ENCODE measurements around the gene PNLIPRP2. TPM values are rescaled to one million over a fixed set of nuclear protein-coding genes. Genes with fewer than 3 reads are reported as not detected.

The PNLIPRP2 gene
- total RNA-seq, 2 experiments from 2014 or later: not detected

DNA sequence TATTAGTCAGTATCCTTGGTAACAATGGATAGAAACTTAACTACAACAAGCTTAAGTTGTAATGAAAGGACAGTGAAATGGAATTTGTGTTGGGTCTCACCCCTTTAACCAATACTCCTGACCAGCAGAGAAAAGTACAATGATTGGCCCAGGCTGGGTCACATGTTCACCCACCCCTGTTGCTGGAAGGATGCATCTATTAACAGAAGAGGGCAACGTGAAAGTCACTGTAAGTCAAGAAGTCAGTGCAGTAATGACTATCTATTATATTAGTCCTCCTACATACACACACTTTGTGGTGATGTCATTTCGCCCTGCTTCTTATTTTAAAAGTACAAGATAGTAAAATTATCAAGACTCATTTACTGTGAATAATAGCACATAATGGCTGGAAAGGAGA lies 16.2 kb downstream of the PNLIPRP2 start:
- no peak overlapping the region for H3K4me3 Mint-ChIP-seq

DNA sequence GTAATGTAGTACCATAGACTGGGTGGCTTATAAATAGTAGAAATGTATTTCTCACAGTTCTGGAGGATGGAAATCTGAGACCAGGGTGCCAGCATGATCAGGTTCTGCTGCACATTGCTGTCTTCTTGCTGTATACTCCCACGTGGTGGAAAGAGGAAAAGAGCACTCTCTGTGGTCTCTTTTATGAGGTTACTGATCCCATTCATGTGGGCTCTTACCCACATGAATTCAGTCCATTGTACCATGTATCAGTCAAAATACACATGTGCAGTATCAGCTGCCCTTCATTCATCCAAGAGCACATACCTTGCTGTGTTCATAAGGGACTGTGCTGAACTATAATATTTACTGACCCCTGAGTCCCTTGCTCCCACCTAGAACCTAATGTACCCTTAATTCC lies 17.1 kb downstream of the PNLIPRP2 start:
- Mint-ChIP-seq H3K4me3 (no peak overlapping the region), H3K4me1 (ENCODE audit: low read depth) (no peaks in the 10 kb centered on the region), H3K27me3 (ENCODE audit: low read depth) (peaks cover 13% of the 10 kb centered on the region), H3K36me3 (ENCODE audit: low read depth) (no peaks in the 10 kb centered on the region), H3K27ac (no peak overlapping the region), H3K9me3 (ENCODE audit: insufficient read depth) (no peaks in the 10 kb centered on the region)
- DNase-seq (no peak), ATAC-seq (peak; percentile 36)
- ChIA-PET POLR2A (no interaction called here), CTCF (no interaction called here)

More for the DNA sequence above, 16.2 kb downstream of the PNLIPRP2 start:
- ChIA-PET CTCF (interaction anchor here (0.5 kb wide), 1 partner anchor 45 kb away, joined by 3 read pairs; no protein-coding TSS in a partner anchor), POLR2A (no interaction called here)
- H3K27ac Mint-ChIP-seq: no peak overlapping the region
- DNase-seq (no peak), ATAC-seq (no peak)
- no peaks in the 10 kb centered on the region for H3K36me3 Mint-ChIP-seq (ENCODE audit: low read depth)
- H3K9me3 Mint-ChIP-seq (ENCODE audit: insufficient read depth): no peaks in the 10 kb centered on the region
- no peaks in the 10 kb centered on the region for H3K4me1 Mint-ChIP-seq (ENCODE audit: low read depth)
- peaks cover 11% of the 10 kb centered on the region for H3K27me3 Mint-ChIP-seq (ENCODE audit: low read depth)

DNA sequence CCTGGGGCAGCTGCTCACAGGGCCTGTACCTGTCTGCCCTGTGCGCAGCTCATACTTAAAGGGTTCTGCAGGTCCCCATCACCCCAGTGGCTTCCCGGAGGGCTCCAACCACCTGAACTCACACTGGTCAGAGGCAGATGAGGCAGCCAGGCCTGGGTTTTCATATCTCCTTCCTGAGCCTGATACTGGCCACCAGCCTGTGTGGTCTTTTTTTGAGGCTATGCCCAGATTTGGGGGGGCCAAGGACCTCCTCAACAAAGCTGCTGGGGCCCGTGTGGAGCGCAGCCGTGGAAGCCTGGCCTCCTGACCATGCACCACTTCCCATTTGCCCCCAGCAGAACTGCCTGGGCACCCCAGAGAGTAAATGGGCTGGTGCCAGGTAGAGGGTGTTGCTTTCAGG lies 25.7 kb downstream of the PNLIPRP2 start:
- Mint-ChIP-seq H3K27me3 (ENCODE audit: low read depth) (peaks cover 2% of the 10 kb centered on the region), H3K9me3 (ENCODE audit: insufficient read depth) (no peaks in the 10 kb centered on the region), H3K4me3 (no peak overlapping the region), H3K36me3 (ENCODE audit: low read depth) (no peaks in the 10 kb centered on the region), H3K27ac (no peak overlapping the region), H3K4me1 (ENCODE audit: low read depth) (no peaks in the 10 kb centered on the region)
- ATAC-seq: no peak
- ChIA-PET POLR2A (no interaction called here), CTCF (no interaction called here)
- no peak for DNase-seq

DNA sequence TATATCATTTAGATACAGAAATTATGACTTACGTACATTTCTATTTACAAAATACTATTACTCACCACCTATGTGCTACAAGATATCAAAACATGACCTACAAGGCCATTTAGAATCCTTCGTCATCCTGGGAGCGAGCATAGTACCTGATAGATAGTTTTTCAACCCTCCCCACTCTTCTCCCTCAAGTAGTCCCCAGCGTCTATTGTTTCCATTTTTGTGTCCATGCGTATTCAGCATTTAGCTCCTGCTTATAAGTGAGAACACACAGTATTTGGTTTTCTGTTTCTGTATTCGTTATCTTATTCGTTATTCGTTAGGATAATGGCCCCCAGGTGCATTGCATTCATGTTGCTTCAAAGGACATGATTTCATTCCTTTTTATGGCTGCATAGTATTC lies 28.1 kb downstream of the PNLIPRP2 start:
- POLR2A ChIA-PET: no interaction called here
- Mint-ChIP-seq H3K36me3 (ENCODE audit: low read depth) (no peaks in the 10 kb centered on the region), H3K27me3 (ENCODE audit: low read depth) (no peaks in the 10 kb centered on the region), H3K27ac (no peak overlapping the region), H3K4me1 (ENCODE audit: low read depth) (no peaks in the 10 kb centered on the region), H3K9me3 (ENCODE audit: insufficient read depth) (no peaks in the 10 kb centered on the region), H3K4me3 (no peak overlapping the region)
- ATAC-seq (no peak), DNase-seq (no peak)
- CTCF ChIA-PET: no interaction called here

DNA sequence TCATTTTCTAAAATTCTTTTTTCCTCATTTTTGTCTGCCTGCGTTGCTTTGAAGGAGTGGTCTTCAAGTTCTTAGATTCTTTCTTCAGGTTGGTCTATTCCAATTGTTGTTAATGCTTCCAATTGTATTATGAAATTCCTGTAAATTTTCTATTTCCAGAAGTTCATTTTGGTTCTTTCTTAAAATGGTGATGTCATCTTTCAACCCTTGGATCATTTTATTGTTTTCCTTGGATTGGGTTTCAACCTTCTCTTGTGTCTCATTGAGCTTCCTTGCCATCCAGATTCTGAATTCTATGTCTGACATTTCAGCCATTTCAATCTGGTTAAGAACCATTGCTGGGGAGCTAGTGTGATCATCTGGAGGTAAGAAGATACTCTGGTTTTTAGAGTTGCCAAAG lies 33.1 kb downstream of the PNLIPRP2 start:
- ChIA-PET POLR2A (no interaction called here), CTCF (no interaction called here)
- H3K36me3 Mint-ChIP-seq (ENCODE audit: low read depth): no peaks in the 10 kb centered on the region
- ATAC-seq (no peak), DNase-seq (no peak)
- H3K27ac Mint-ChIP-seq: no peak overlapping the region
- no peaks in the 10 kb centered on the region for H3K4me1 Mint-ChIP-seq (ENCODE audit: low read depth)
- H3K27me3 Mint-ChIP-seq (ENCODE audit: low read depth): no peaks in the 10 kb centered on the region
- H3K4me3 Mint-ChIP-seq: no peak overlapping the region
- no peaks in the 10 kb centered on the region for H3K9me3 Mint-ChIP-seq (ENCODE audit: insufficient read depth)

DNA sequence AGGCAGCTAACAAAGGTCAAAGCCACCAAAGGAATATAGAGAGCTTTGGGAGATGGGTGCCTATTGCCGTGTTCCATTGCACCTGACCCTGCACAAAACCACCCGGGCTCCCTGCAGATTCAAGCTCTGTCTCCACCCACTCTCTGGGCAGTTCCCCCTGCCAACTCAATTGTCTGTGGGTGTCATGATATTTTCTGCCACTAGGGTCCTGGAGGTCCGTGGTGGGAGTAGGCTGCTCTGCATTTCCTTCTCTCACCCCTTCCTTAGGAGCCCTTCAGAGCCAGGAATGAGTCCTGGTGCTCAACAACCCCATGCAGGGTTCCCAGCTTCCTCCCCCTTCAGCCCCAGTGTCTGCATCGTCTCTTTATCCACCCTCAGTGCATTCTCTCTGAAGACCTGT lies 34.1 kb downstream of the PNLIPRP2 start:
- Mint-ChIP-seq H3K9me3 (ENCODE audit: insufficient read depth) (no peaks in the 10 kb centered on the region), H3K27me3 (ENCODE audit: low read depth) (no peaks in the 10 kb centered on the region), H3K4me3 (no peak overlapping the region), H3K36me3 (ENCODE audit: low read depth) (no peaks in the 10 kb centered on the region), H3K4me1 (ENCODE audit: low read depth) (no peaks in the 10 kb centered on the region), H3K27ac (no peak overlapping the region)
- no peak for DNase-seq
- ChIA-PET CTCF (no interaction called here), POLR2A (no interaction called here)
- ATAC-seq: no peak

DNA sequence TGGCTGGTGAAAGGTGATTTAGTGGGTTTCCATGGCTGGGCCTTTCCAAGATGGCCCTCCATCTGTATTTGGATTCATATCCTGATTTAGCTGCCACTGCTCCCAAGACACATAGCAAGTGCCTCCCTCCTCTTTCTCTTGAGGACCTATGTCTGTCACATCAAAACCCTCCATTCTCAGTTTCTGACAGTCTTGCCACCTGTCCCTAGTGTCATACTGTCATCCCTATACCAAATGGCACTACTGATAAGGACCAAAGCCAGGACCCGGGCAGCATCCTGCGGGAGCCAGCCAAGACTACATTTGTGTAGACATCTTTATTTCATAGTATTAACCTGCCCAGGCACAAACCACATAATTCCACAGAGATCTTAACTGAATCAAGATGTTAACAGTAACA lies 34.8 kb downstream of the PNLIPRP2 start:
- ChIA-PET CTCF (no interaction called here), POLR2A (no interaction called here)
- Mint-ChIP-seq H3K9me3 (ENCODE audit: insufficient read depth) (no peaks in the 10 kb centered on the region), H3K4me3 (no peak overlapping the region), H3K36me3 (ENCODE audit: low read depth) (no peaks in the 10 kb centered on the region), H3K4me1 (ENCODE audit: low read depth) (no peaks in the 10 kb centered on the region), H3K27ac (no peak overlapping the region), H3K27me3 (ENCODE audit: low read depth) (no peaks in the 10 kb centered on the region)
- no peak for ATAC-seq
- no peak for DNase-seq

DNA sequence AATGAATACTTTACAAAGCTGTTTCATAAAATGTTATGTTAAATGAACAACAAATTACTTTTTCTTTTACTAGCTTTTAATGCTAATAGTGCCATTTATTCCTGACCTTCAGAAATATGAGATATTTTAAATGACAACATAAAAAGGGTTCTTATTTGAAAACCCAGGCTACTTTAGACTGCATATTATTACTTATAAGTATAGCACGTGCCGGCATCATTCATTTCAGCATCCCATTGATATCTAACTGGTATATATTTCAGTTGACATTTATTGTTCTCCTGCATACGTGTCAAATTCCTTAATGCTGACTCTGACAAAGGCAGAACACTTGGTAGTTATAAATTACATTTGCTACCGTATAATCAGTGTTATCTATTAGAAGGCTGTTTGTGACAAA lies 35.3 kb downstream of the PNLIPRP2 start:
- no peaks in the 10 kb centered on the region for H3K4me1 Mint-ChIP-seq (ENCODE audit: low read depth)
- no peaks in the 10 kb centered on the region for H3K9me3 Mint-ChIP-seq (ENCODE audit: insufficient read depth)
- H3K27me3 Mint-ChIP-seq (ENCODE audit: low read depth): no peaks in the 10 kb centered on the region
- H3K36me3 Mint-ChIP-seq (ENCODE audit: low read depth): no peaks in the 10 kb centered on the region
- POLR2A ChIA-PET: no interaction called here
- H3K27ac Mint-ChIP-seq: no peak overlapping the region
- no peak for DNase-seq
- CTCF ChIA-PET: interaction anchor here (1.4 kb wide), 1 partner anchor 8 kb away, joined by 3 read pairs; no protein-coding TSS in a partner anchor
- no peak overlapping the region for H3K4me3 Mint-ChIP-seq
- ATAC-seq: no peak

DNA sequence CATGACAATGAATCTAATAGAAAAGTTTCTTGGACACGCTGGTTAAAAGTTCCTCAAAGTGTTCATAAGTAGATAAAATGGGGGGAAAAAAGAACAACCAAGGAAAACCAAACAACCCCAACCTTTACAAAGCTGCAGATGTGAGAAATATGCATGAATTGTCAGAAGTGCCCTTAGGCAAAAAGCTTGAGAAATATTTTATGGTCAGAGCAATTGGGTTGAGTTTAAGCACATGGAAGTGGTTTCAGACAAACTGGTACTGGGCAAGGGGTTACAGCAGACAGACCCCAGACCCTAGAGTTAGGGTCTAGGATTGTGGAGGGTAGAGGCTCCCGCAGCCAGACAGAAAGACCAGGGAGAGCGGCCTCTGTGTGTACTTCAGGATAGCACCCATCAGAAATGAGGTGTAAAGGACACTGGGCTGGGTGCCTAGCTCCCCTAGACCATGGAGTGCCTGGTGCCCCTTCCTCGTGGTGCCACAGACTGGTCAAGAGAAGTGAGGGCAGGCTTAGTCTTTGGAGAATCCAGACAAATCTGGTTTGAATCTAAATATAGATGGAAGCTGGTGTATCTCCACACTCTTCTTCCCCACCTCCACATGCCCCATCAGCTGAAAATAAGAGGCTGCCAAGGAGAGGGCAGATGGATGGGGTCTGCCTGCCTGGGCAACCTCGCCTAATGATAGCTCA lies 37.3 kb downstream of the PNLIPRP2 start:
- no peaks in the 10 kb centered on the region for H3K27me3 Mint-ChIP-seq (ENCODE audit: low read depth)
- no peak for DNase-seq

DNA sequence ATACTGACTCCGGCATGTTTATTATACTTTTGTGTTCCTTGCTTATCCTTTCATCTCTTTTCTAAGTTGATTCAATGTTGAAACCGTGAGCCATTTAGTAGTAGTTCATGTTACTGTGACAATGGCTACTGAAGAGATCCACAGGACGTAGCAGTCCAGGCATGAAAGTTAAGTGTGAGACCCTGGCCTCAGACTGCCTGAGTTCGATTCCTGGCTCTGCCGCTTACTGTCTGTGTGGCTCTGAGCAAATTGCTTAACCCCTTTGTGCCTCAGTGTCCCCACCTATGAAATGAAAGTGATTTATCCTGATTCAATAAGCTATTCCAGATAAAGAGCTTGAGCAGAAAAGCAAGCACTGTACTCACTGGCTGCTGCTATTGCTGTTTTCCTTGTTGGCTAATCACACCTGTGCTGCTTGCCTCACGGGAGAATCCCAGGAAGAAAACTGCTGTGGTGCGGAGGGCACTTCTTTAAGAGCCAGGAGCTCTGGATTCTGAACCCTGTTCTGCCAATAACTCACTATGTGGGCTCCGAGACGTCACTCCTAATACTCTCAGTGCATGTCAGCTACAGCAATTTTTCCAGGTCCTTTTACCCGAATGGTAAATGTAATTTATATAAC lies 38.4 kb downstream of the PNLIPRP2 start:
- H3K36me3 Mint-ChIP-seq (ENCODE audit: low read depth): no peaks in the 10 kb centered on the region
- POLR2A ChIA-PET: no interaction called here
- CTCF ChIA-PET: no interaction called here
- H3K4me1 Mint-ChIP-seq (ENCODE audit: low read depth): no peaks in the 10 kb centered on the region
- DNase-seq (no peak), ATAC-seq (no peak)
- H3K27me3 Mint-ChIP-seq (ENCODE audit: low read depth): no peaks in the 10 kb centered on the region
- no peak overlapping the region for H3K27ac Mint-ChIP-seq
- no peak overlapping the region for H3K4me3 Mint-ChIP-seq
- no peaks in the 10 kb centered on the region for H3K9me3 Mint-ChIP-seq (ENCODE audit: insufficient read depth)

More for the DNA sequence above, 37.3 kb downstream of the PNLIPRP2 start:
- no peaks in the 10 kb centered on the region for H3K4me1 Mint-ChIP-seq (ENCODE audit: low read depth)
- no peaks in the 10 kb centered on the region for H3K36me3 Mint-ChIP-seq (ENCODE audit: low read depth)
- no peaks in the 10 kb centered on the region for H3K9me3 Mint-ChIP-seq (ENCODE audit: insufficient read depth)
- POLR2A ChIA-PET: no interaction called here
- H3K27ac Mint-ChIP-seq: no peak overlapping the region
- no peak overlapping the region for H3K4me3 Mint-ChIP-seq
- CTCF ChIA-PET: no interaction called here
- ATAC-seq: no peak

DNA sequence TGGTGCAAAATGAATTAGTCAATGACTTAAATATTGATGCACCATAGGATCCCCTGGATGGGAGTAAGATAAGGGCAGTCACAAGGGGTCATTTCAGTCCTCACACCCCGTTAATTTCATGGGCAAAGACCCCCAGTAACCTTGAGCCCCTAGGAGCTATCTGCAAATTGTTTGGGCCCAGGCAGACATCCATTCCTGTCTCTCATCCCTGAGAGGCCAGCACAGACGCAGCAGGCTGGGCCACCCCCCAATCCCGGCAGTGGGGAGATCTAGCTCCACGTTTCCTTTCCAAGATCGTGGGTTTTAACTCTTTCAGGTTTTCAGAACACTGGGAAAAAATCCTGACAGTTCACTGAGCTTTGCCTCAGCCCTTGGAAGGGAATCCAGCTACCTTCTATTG lies 40.1 kb downstream of the PNLIPRP2 start:
- ChIA-PET CTCF (no interaction called here), POLR2A (no interaction called here)
- Mint-ChIP-seq H3K4me3 (no peak overlapping the region), H3K36me3 (ENCODE audit: low read depth) (no peaks in the 10 kb centered on the region), H3K4me1 (ENCODE audit: low read depth) (no peaks in the 10 kb centered on the region), H3K9me3 (ENCODE audit: insufficient read depth) (no peaks in the 10 kb centered on the region), H3K27ac (no peak overlapping the region), H3K27me3 (ENCODE audit: low read depth) (no peaks in the 10 kb centered on the region)
- ATAC-seq: no peak
- DNase-seq: no peak

DNA sequence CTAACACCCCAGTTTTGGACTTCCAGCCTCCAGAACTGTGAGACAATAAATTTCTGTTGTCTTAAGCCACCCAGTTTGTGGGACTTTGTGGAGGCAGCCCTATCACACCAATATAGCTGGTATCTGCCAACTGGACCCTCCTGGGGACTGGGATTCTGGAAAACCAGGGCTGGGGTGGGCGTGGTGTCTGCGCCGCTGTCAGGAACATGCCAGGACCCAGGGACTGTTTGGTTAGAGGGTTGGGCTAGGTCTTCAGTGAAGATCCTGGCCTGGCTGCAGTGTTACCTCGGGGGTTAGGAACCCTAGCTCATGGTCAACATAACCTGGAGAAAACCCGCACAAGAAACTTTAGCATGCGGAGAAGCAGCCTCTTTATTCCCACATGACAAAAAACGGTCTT lies 42.6 kb downstream of the PNLIPRP2 start:
- no peak for ATAC-seq
- DNase-seq: no peak
- POLR2A ChIA-PET: no interaction called here
- Mint-ChIP-seq H3K27ac (no peak overlapping the region), H3K4me1 (ENCODE audit: low read depth) (no peaks in the 10 kb centered on the region), H3K9me3 (ENCODE audit: insufficient read depth) (no peaks in the 10 kb centered on the region), H3K4me3 (no peak overlapping the region), H3K36me3 (ENCODE audit: low read depth) (no peaks in the 10 kb centered on the region), H3K27me3 (ENCODE audit: low read depth) (no peaks in the 10 kb centered on the region)
- CTCF ChIA-PET: interaction anchor here (1.2 kb wide), 1 partner anchor 19 kb away, joined by 3 read pairs; no protein-coding TSS in a partner anchor

DNA sequence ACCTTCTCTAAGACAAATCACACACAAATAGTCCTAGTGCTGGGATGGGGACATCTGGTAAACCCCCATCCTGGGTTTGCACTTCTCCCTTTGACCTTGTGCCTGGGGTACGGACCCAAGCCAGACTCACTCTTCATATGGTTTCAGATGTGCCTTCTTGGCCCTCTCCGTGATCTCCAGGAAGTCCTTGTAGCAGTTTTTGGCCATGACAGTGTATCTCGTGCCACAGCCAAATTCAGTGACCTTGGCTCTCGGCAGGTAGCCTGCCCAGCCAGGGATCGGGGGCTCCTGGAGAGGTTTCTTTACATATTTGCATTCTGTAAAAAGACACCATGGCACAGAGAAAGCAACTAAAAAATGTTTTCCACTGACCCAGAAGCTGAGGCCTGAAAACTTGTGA lies 43.9 kb downstream of the PNLIPRP2 start:
- no peak for ATAC-seq
- H3K4me3 Mint-ChIP-seq: no peak overlapping the region
- no peaks in the 10 kb centered on the region for H3K36me3 Mint-ChIP-seq (ENCODE audit: low read depth)
- no peaks in the 10 kb centered on the region for H3K9me3 Mint-ChIP-seq (ENCODE audit: insufficient read depth)
- ChIA-PET CTCF (interaction anchor here (1.2 kb wide), 1 partner anchor 17 kb away, joined by 3 read pairs; no protein-coding TSS in a partner anchor), POLR2A (no interaction called here)
- DNase-seq: no peak
- H3K27ac Mint-ChIP-seq: no peak overlapping the region
- H3K4me1 Mint-ChIP-seq (ENCODE audit: low read depth): no peaks in the 10 kb centered on the region
- no peaks in the 10 kb centered on the region for H3K27me3 Mint-ChIP-seq (ENCODE audit: low read depth)
